ENCODE results near the gene AFF1.

Gene AFF1

DNA sequence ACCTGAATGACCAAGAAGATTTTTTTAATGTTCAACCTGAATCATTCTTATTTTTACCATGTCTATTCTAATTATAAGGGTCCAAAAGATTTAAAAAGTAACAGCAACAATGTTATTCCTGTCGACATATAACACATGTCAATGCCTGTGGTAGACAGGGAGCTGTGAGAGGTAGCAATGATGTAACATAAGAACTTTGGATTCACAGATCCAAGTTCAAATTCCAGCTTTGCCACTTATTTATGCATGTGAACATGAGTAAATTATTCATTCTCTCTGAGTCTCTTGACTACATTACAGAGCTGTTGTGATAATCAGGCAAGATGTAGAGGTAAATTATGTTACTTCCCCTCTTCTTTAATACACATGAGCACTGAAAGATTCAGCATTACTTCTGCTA is 231.1 kb downstream of the AFF1 start:
- no peak for DNase-seq
- no peaks in the 10 kb centered on the region for H3K79me2 ChIP-seq (ENCODE audit: low read length)
- no peak overlapping the region for H2AFZ ChIP-seq (ENCODE audit: low read length)
- H3K9ac ChIP-seq (ENCODE audit: low read length): no peak overlapping the region
- TF ChIP-seq EZH2 (optimal IDR thresholded peaks at IDR 0.05; ENCODE audit: low read depth, low read length) (no peak), EZH2phosphoT487 (IDR thresholded peaks at IDR 0.05; ENCODE audit: low read length) (no peak)
- TF ChIP-seq, protein P1, sequence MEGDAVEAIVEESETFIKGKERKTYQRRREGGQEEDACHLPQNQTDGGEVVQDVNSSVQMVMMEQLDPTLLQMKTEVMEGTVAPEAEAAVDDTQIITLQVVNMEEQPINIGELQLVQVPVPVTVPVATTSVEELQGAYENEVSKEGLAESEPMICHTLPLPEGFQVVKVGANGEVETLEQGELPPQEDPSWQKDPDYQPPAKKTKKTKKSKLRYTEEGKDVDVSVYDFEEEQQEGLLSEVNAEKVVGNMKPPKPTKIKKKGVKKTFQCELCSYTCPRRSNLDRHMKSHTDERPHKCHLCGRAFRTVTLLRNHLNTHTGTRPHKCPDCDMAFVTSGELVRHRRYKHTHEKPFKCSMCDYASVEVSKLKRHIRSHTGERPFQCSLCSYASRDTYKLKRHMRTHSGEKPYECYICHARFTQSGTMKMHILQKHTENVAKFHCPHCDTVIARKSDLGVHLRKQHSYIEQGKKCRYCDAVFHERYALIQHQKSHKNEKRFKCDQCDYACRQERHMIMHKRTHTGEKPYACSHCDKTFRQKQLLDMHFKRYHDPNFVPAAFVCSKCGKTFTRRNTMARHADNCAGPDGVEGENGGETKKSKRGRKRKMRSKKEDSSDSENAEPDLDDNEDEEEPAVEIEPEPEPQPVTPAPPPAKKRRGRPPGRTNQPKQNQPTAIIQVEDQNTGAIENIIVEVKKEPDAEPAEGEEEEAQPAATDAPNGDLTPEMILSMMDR (IDR thresholded peaks at IDR 0.05; ENCODE audit: low read length): no peak
- no peaks in the 10 kb centered on the region for H3K4me1 ChIP-seq (ENCODE audit: low read length)
- no peaks in the 10 kb centered on the region for H3K36me3 ChIP-seq (replicated peaks; ENCODE audit: insufficient read depth, low read length)
- no peak overlapping the region for H3K4me2 ChIP-seq (ENCODE audit: low read depth, low read length)
- no peaks in the 10 kb centered on the region for H3F3A ChIP-seq (ENCODE audit: insufficient read depth, low read length)
- H3K9me2 ChIP-seq (replicated peaks; ENCODE audit: insufficient read depth, low read length): no peaks in the 10 kb centered on the region
- H4K20me1 ChIP-seq (ENCODE audit: insufficient read depth, low read length): no peaks in the 10 kb centered on the region
- H3K27ac ChIP-seq (ENCODE audit: low read length): no peak overlapping the region
- H3K4me3 ChIP-seq (ENCODE audit: low read length): no peak overlapping the region
- H3K27me3 ChIP-seq (replicated peaks; ENCODE audit: insufficient read depth, low read length): no peaks in the 10 kb centered on the region
- no peaks in the 10 kb centered on the region for H3K9me3 ChIP-seq (replicated peaks; ENCODE audit: insufficient read depth, low read length)

- no peaks in the 10 kb centered on the region for H3K9me2 ChIP-seq (replicated peaks; ENCODE audit: insufficient read depth, low read length)
- H3K4me1 ChIP-seq (ENCODE audit: low read length): no peaks in the 10 kb centered on the region
- no peak overlapping the region for H3K27ac ChIP-seq (ENCODE audit: low read length)
- no peak overlapping the region for H3K4me3 ChIP-seq (ENCODE audit: low read length)
- no peaks in the 10 kb centered on the region for H3K79me2 ChIP-seq (ENCODE audit: low read length)
- no peak for DNase-seq
- H3K9me3 ChIP-seq (replicated peaks; ENCODE audit: insufficient read depth, low read length): no peaks in the 10 kb centered on the region
- no peak overlapping the region for H2AFZ ChIP-seq (ENCODE audit: low read length)
- no peak for TF ChIP-seq EZH2phosphoT487 (IDR thresholded peaks at IDR 0.05; ENCODE audit: low read length)
- TF ChIP-seq EZH2 (optimal IDR thresholded peaks at IDR 0.05; ENCODE audit: low read depth, low read length): no peak
- TF ChIP-seq, protein P1 (IDR thresholded peaks at IDR 0.05; ENCODE audit: low read length): no peak
- no peak overlapping the region for H3K4me2 ChIP-seq (ENCODE audit: low read depth, low read length)
- H3K36me3 ChIP-seq (replicated peaks; ENCODE audit: insufficient read depth, low read length): no peaks in the 10 kb centered on the region
- no peak overlapping the region for H3K9ac ChIP-seq (ENCODE audit: low read length)
- no peaks in the 10 kb centered on the region for H3F3A ChIP-seq (ENCODE audit: insufficient read depth, low read length)
- H3K27me3 ChIP-seq (replicated peaks; ENCODE audit: insufficient read depth, low read length): no peaks in the 10 kb centered on the region
- H4K20me1 ChIP-seq (ENCODE audit: insufficient read depth, low read length): no peaks in the 10 kb centered on the region
Observed at GRCh38 chr4:87166296-87166854, 231.6 kb downstream of the AFF1 start.

GRCh38 chr4:87171944-87172343 is 237.1 kb downstream of the AFF1 start:
- no peaks in the 10 kb centered on the region for H3K36me3 ChIP-seq (replicated peaks; ENCODE audit: insufficient read depth, low read length)
- no peaks in the 10 kb centered on the region for H3K4me1 ChIP-seq (ENCODE audit: low read length)
- no peak overlapping the region for H3K9ac ChIP-seq (ENCODE audit: low read length)
- H3K9me2 ChIP-seq (replicated peaks; ENCODE audit: insufficient read depth, low read length): no peaks in the 10 kb centered on the region
- H3K4me3 ChIP-seq (ENCODE audit: low read length): no peak overlapping the region
- H3K9me3 ChIP-seq (replicated peaks; ENCODE audit: insufficient read depth, low read length): no peaks in the 10 kb centered on the region
- H2AFZ ChIP-seq (ENCODE audit: low read length): no peak overlapping the region
- H4K20me1 ChIP-seq (ENCODE audit: insufficient read depth, low read length): no peaks in the 10 kb centered on the region
- H3F3A ChIP-seq (ENCODE audit: insufficient read depth, low read length): no peaks in the 10 kb centered on the region
- DNase-seq: no peak
- H3K79me2 ChIP-seq (ENCODE audit: low read length): no peaks in the 10 kb centered on the region
- no peak overlapping the region for H3K4me2 ChIP-seq (ENCODE audit: low read depth, low read length)
- no peak overlapping the region for H3K27ac ChIP-seq (ENCODE audit: low read length)
- TF ChIP-seq, protein P1 (IDR thresholded peaks at IDR 0.05; ENCODE audit: low read length): no peak
- TF ChIP-seq EZH2 (optimal IDR thresholded peaks at IDR 0.05; ENCODE audit: low read depth, low read length) (no peak), EZH2phosphoT487 (IDR thresholded peaks at IDR 0.05; ENCODE audit: low read length) (no peak)
- H3K27me3 ChIP-seq (replicated peaks; ENCODE audit: insufficient read depth, low read length): no peaks in the 10 kb centered on the region
